ENCODE data around the gene EAF1. TPM values are rescaled to one million over a fixed set of nuclear protein-coding genes. Genes with fewer than 3 reads are reported as not detected.
"Not testable (repeated sequence)": the region's sequence is repeated elsewhere in the genome, so short reads cannot be mapped to it uniquely, and the experiment has no call there.

The EAF1 gene
- polyA plus RNA-seq (2012; ENCODE audit: insufficient read depth, insufficient read length, low read depth), result 16.9 TPM

DNA sequence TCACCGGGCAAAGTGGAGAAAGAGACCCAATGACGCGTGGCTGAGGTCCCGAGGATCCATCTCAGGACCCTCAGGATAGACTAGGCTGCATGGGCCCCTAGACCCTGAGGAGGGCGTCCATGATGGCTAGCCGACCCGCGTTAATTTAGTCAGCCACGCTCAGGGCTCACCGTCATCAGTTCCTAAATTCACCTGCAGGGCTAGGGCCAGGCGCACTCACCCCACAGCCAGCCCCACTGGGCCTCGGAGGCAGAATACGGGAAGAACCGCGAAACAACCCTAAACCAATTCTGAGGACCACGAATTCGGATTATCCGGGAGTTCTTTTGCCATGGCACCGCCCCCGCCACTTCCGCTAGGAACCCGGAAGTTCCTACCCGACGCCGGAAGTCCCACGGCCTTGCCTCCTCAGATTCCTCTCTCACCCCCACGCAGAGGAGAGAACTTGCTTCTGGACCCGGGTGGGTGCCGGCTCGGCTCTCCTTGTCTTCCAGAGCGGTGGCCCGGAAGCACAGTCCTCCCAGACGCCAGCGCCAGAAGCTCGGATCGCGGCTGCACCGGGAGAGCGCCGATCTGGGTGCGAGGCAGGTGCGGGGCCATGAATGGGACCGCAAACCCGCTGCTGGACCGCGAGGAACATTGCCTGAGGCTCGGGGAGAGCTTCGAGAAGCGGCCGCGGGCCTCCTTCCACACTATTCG is at the start of gene EAF1, which contains the start of gene METTL6:
Gene EAF1 (plus strand): TSS at position 417 of the 699 bp plus-strand sequence. CDS start 182 bp downstream, at position 599.
Gene METTL6 (minus strand): TSS at position 363 of the 699 bp plus-strand sequence. CDS start 1,033 bp downstream, outside the sequence.
- no peaks in the 10 kb centered on the region for H3K9me3 ChIP-seq
- no peaks in the 10 kb centered on the region for H3K27me3 ChIP-seq
- no peaks in the 10 kb centered on the region for H3K4me1 ChIP-seq
- peak; percentile 71 for DNase-seq
- TF ChIP-seq, protein P1, sequence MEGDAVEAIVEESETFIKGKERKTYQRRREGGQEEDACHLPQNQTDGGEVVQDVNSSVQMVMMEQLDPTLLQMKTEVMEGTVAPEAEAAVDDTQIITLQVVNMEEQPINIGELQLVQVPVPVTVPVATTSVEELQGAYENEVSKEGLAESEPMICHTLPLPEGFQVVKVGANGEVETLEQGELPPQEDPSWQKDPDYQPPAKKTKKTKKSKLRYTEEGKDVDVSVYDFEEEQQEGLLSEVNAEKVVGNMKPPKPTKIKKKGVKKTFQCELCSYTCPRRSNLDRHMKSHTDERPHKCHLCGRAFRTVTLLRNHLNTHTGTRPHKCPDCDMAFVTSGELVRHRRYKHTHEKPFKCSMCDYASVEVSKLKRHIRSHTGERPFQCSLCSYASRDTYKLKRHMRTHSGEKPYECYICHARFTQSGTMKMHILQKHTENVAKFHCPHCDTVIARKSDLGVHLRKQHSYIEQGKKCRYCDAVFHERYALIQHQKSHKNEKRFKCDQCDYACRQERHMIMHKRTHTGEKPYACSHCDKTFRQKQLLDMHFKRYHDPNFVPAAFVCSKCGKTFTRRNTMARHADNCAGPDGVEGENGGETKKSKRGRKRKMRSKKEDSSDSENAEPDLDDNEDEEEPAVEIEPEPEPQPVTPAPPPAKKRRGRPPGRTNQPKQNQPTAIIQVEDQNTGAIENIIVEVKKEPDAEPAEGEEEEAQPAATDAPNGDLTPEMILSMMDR (IDR thresholded peaks at IDR 0.05; ENCODE audit: low read depth, low read length), result no peak
- H3K36me3 ChIP-seq, result no peaks in the 10 kb centered on the region
- peak within 1 kb of the TSS; percentile 87 for H3K4me3 ChIP-seq (ENCODE audit: low read depth, low read length)

DNA sequence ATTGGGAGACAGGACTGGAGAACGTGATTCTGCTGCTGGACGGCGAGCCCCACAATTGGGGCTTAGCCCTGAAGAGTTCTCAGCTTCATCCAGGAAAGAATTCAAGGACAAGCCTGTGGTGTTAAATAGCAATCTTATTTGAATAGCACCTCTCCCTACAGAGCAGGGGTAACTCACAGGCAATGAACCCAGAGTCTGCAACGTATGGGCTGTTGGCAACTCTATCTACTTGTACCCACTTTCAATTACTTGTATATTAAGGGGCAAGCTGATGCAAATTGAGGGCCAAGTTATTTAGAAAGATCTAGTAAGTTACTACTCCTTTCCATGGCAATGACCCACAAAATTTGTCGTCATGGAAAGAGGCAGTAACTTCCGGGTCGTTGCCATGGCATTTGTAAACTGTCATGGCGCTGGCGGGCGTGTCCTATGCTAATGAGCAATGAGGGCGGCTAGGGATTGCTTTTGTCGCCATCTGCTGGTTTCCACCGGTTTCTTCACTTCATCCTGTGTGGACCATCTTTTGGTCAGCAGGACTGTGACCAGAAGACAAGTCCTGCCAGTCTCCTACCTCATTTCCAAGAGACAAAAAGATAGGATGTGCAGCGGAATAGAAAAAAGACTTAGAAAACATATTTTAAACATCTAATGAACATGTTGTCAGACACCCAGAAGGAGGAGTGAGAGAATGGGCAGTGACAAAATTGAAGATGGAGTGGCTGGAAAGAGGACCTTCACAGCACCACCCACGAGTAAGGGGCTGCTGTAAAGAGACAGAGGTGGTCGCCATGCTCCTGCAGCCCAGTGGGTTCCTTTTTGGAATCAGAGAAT is 49.2 kb upstream of the EAF1 start:
- H3K4me1 ChIP-seq, result no peaks in the 10 kb centered on the region
- TF ChIP-seq, protein P1 (IDR thresholded peaks at IDR 0.05; ENCODE audit: low read depth, low read length), result peak; percentile 73
- no peaks in the 10 kb centered on the region for H3K27me3 ChIP-seq
- no peaks in the 10 kb centered on the region for H3K36me3 ChIP-seq
- no peak overlapping the region for H3K4me3 ChIP-seq (ENCODE audit: low read depth, low read length)
- peak; percentile 86 for DNase-seq
- H3K9me3 ChIP-seq, result no peaks in the 10 kb centered on the region

DNA sequence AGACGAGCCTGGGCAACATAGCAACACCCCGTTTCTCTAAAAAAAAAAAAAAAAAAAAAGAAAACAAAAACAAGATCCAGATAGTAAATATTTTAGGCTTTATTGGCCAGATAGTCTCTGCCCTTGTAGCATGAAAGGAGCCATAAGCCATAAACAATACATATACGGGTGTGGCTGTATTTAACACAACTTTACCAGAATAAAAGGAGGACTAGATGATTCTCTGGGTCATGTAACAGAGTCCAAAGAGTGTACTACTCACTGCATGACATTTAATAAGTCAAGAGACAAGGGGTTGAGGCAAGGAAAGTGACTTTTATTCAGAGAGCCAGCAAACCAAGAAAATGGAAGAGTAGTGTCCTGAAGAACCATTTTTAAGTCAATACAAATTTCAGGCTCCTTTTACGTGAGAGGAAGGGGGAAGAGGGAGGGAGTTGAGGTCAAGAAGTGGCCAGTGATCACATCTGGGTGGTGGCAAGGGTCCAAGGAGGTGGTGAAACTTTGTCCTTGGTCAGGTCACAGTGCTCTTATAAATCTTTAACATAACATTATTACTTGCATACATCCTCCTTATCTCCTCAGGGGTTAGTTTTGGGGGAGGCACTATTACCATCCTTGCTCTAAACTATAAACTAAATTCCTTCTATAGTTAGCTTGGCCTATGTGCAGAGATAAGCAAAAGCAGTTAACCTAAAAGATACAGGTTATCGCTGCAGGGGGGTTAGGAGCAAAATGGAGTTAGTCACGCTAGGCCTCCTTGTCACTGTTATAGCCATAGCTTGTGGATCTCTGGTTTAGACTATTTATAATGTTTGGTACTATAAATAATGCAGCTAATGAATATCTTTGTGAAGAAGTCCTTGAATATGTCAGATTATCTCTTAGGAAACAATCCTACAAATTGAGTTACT is 46.2 kb upstream of the EAF1 start:
- Histone ChIP-seq H3K36me3 (no peaks in the 10 kb centered on the region), H3K4me3 (ENCODE audit: low read depth, low read length) (no peak overlapping the region), H3K27me3 (no peaks in the 10 kb centered on the region), H3K9me3 (no peaks in the 10 kb centered on the region), H3K4me1 (no peaks in the 10 kb centered on the region)
- TF ChIP-seq, protein P1 (IDR thresholded peaks at IDR 0.05; ENCODE audit: low read depth, low read length), result no peak
- DNase-seq, result no peak

DNA sequence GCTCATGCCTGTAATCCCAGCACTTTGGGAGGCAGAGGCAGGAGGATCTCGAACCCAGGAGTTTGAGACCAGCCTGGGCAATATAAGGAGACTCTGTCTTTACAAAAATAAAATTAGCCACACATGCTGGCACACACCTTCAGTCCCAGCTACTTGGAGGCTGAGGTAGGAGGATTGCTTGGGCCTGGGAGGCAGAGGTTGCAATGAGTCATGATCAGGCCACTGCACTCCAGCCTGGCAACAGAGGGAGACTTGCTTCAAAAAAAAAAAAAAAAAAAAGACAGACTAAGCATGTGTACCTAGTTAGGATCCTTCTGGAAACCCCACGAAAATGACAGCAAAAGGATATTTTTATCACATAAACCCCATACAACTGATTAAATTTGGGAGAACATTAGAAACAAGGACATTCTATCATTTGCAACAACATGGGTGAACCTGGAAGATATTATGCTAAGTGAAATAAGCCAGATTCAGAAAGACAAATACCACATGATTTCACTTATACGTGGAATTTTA is 44.9 kb upstream of the EAF1 start:
- Histone ChIP-seq H3K9me3 (no peaks in the 10 kb centered on the region), H3K4me1 (no peaks in the 10 kb centered on the region)
- DNase-seq, result no peak

DNA sequence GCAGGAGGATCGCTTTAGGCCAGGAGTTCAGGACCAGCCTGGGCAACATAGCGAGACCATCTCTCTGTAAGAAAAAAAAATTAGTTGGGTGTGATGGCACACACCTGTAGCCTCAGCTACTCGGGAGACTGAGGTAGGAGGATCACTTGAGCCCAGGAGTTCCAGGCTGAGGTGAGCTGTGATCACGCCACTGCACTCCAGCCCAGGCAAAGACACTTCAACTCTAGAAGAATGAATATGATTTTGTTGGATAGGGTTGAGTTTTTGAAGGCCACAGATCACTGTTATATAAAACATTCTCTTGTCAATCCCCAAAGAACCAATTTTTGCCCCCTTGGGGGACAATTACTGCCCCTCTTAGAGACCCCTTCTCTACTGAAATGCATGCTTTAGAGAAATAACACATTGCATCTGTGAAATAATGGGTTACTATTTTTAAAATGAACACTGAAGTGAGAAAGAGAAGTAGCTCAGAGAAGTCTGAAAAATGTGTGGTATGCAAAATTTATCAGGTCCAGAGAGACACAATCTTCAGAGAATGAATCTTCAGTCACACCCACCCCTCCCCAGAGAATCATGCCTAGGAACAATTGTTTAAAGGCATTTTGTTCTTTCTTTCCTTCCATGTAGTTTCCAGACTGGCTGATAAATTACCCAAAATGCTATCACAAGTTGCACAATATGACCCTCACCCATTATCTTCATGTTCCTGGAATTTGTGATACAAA is 42.7 kb upstream of the EAF1 start:
- TF ChIP-seq, protein P1 (IDR thresholded peaks at IDR 0.05; ENCODE audit: low read depth, low read length), result no peak
- no peaks in the 10 kb centered on the region for H3K27me3 ChIP-seq
- H3K4me3 ChIP-seq (ENCODE audit: low read depth, low read length), result no peak overlapping the region
- H3K4me1 ChIP-seq, result no peaks in the 10 kb centered on the region
- no peaks in the 10 kb centered on the region for H3K36me3 ChIP-seq
- DNase-seq, result no peak
- H3K9me3 ChIP-seq, result no peaks in the 10 kb centered on the region

More for the DNA sequence above, 44.9 kb upstream of the EAF1 start:
- Histone ChIP-seq H3K36me3 (no peaks in the 10 kb centered on the region), H3K27me3 (no peaks in the 10 kb centered on the region), H3K4me3 (ENCODE audit: low read depth, low read length) (no peak overlapping the region)
- TF ChIP-seq, protein P1 (IDR thresholded peaks at IDR 0.05; ENCODE audit: low read depth, low read length), result no peak

DNA sequence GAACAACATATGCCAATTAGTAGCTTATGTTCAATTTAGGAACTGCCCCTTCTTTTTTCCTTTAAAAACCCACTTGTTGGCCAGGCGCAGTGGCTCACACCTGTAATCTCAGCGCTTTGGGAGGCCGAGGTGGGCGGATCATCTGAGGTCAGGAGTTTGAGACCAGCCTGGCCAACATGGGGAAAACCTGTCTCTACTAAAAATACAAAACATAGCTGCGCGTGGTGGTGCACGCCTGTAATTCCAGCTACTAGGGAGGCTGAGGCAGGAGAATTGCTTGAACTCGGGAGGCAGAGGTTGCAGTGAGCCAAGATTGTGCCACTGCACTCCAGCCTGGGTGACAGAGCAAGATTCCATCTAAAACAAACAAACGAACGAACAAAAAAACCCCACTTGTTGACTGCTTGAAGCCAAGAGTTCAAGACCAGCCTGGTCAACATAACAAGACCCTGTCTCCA is 42.1 kb upstream of the EAF1 start:
- H3K36me3 ChIP-seq; H3K4me1 ChIP-seq; H3K4me3 ChIP-seq (ENCODE audit: low read depth, low read length); DNase-seq; H3K27me3 ChIP-seq; H3K9me3 ChIP-seq: not testable (repeated sequence)

Measured in BE2C (cell line).